GM19043 (cell line): Measurements from ENCODE around the gene KCNMA1.

Experiments used
- ATAC-seq: cut with Tn5 transposase; IDR thresholded peaks from one replicate; pipeline ENCODE4 v1.9.1; 2021; ENCODE audit warnings: low read depth; ENCODE audit not compliant: unreplicated experiment

KCNMA1 gene

GRCh38 chr10:77293773-77294172 is 343.8 kb downstream of the KCNMA1 start:
- ATAC-seq, result no peak

- no peak for ATAC-seq
Measured at GRCh38 chr10:77293347-77293746, 344.3 kb downstream of the KCNMA1 start.

- no peak for ATAC-seq
Measured at GRCh38 chr10:77291596-77292505, 345.8 kb downstream of the KCNMA1 start.

GRCh38 chr10:77290528-77291155 is 347.0 kb downstream of the KCNMA1 start:
- no peak for ATAC-seq

GRCh38 chr10:77289790-77290189 is 347.8 kb downstream of the KCNMA1 start:
- ATAC-seq, result no peak

- no peak for ATAC-seq
Measured at GRCh38 chr10:77289027-77289501, 348.5 kb downstream of the KCNMA1 start.

GRCh38 chr10:77287647-77288120 is 349.9 kb downstream of the KCNMA1 start:
- no peak for ATAC-seq

GRCh38 chr10:77286531-77287508 is 350.8 kb downstream of the KCNMA1 start:
- no peak for ATAC-seq

GRCh38 chr10:77285529-77286182 is 352.0 kb downstream of the KCNMA1 start:
- no peak for ATAC-seq

- no peak for ATAC-seq
Measured at GRCh38 chr10:77284797-77285196, 352.8 kb downstream of the KCNMA1 start.

GRCh38 chr10:77283326-77283725 is 354.3 kb downstream of the KCNMA1 start:
- no peak for ATAC-seq

- no peak for ATAC-seq
Measured at GRCh38 chr10:77282163-77282562, 355.4 kb downstream of the KCNMA1 start.

GRCh38 chr10:77281719-77282118 is 355.9 kb downstream of the KCNMA1 start:
- no peak for ATAC-seq

- ATAC-seq, result no peak
Measured at GRCh38 chr10:77279207-77279606, 358.4 kb downstream of the KCNMA1 start.

GRCh38 chr10:77274046-77274795 is 363.4 kb downstream of the KCNMA1 start:
- ATAC-seq, result no peak

- no peak for ATAC-seq
Measured at GRCh38 chr10:77269163-77269562, 368.4 kb downstream of the KCNMA1 start.

GRCh38 chr10:77268721-77269120 is 368.9 kb downstream of the KCNMA1 start:
- no peak for ATAC-seq

GRCh38 chr10:77267703-77268675 is 369.6 kb downstream of the KCNMA1 start:
- ATAC-seq, result no peak
